ENCODE results near the gene RSPH6A. TPM values are rescaled to one million over a fixed set of nuclear protein-coding genes. Genes with fewer than 3 reads are reported as not detected.

The RSPH6A gene
- total RNA-seq, 2 donors from 2014 or later: not detected

Other genes with a start within 250 kb of the RSPH6A start
- gene OPA3, start 230.5 kb downstream of the RSPH6A start, total RNA-seq: 10 to 100 TPM in 1 of 2 donors, 1 to 10 TPM in 1; 8.4 to 13.1 TPM
- gene GPR4, start 213.1 kb downstream of the RSPH6A start, total RNA-seq: 1 to 10 TPM; 5.1 to 6.6 TPM
- 10 to 100 TPM; 21.7 to 34.8 TPM for gene EML2, start 175.9 kb downstream of the RSPH6A start, total RNA-seq
- gene GIPR, start 147.1 kb downstream of the RSPH6A start, total RNA-seq: under 1 TPM in 1 of 2 donors, not detected in 1; 0.14 TPM
- 10 to 100 TPM; 65.7 to 70.1 TPM for gene SNRPD2, start 123.4 kb downstream of the RSPH6A start, total RNA-seq
- gene QPCTL, start 122.6 kb downstream of the RSPH6A start, total RNA-seq: 1 to 10 TPM; 4.6 to 8.8 TPM
- 10 to 100 TPM in 1 of 2 donors, 1 to 10 TPM in 1; 9.9 to 15.0 TPM for gene FBXO46, start 84.4 kb downstream of the RSPH6A start, total RNA-seq
- gene MEIOSIN, start 81.9 kb downstream of the RSPH6A start, total RNA-seq: not detected
- 10 to 100 TPM; 15.0 to 29.9 TPM for gene SIX5, start 46.1 kb downstream of the RSPH6A start, total RNA-seq
- gene DMPK, start 32.8 kb downstream of the RSPH6A start, total RNA-seq: 100 to 1,000 TPM; 212 to 227 TPM
- 10 to 100 TPM; 79.1 to 91.1 TPM for gene DMWD, start 22.5 kb downstream of the RSPH6A start, total RNA-seq
- 10 to 100 TPM; 48.8 to 84.7 TPM for gene SYMPK, start 47.8 kb upstream of the RSPH6A start, total RNA-seq
- not detected for gene FOXA3, start 49.0 kb upstream of the RSPH6A start, total RNA-seq
- gene IRF2BP1, start 70.8 kb upstream of the RSPH6A start, total RNA-seq: 10 to 100 TPM; 25.0 to 25.5 TPM
- 1 to 10 TPM; 6.1 to 8.8 TPM for gene MYPOP, start 87.3 kb upstream of the RSPH6A start, total RNA-seq
- not detected for gene NANOS2, start 99.5 kb upstream of the RSPH6A start, total RNA-seq
- gene NOVA2, start 158.6 kb upstream of the RSPH6A start, total RNA-seq: 1 to 10 TPM; 2.6 to 6.4 TPM
- gene CCDC61, start 180.2 kb upstream of the RSPH6A start, total RNA-seq: 10 to 100 TPM; 14.7 to 16.9 TPM
- not detected for gene PGLYRP1, start 207.7 kb upstream of the RSPH6A start, total RNA-seq
- gene IGFL4, start 225.7 kb upstream of the RSPH6A start, total RNA-seq: not detected